ENCODE data around the gene NAA40.
A peak's percentile ranks its signal among the peaks of the same experiment; 100 is the strongest.

The NAA40 gene

GRCh38 chr11:63993100-63993499, 54.3 kb downstream of the NAA40 start:
- no peak for DNase-seq

GRCh38 chr11:63993993-63994392, 55.2 kb downstream of the NAA40 start:
- no peak for DNase-seq

DNA sequence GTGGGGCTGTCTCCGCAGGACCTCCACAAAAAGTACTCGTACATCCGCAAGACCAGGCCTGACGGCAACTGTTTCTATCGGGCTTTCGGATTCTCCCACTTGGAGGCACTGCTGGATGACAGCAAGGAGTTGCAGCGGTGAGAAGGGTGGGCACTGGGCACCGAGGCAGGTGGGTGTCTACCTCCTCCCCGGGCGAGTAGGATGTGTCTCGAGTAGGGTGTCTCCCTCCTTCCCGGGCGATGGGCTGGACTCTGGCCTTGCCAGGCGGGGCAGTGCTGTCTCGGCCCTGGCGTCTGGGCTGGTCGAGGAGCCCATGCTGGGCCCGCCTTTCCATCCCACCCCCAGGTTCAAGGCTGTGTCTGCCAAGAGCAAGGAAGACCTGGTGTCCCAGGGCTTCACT, 57.7 kb downstream of the NAA40 start:
- no peak for DNase-seq

DNA sequence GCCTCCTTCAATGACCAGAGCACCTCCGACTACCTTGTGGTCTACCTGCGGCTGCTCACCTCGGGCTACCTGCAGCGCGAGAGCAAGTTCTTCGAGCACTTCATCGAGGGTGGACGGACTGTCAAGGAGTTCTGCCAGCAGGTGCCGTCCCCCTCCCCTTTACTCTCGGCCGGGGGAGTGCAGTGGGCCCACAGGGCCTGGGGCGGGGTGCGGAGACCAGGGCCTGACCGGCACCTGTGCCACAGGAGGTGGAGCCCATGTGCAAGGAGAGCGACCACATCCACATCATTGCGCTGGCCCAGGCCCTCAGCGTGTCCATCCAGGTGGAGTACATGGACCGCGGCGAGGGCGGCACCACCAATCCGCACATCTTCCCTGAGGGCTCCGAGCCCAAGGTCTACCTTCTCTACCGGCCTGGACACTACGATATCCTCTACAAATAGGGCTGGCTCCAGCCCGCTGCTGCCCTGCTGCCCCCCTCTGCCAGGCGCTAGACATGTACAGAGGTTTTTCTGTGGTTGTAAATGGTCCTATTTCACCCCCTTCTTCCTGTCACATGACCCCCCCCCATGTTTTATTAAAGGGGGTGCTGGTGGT, 58.4 kb downstream of the NAA40 start:
- no peak for DNase-seq

DNA sequence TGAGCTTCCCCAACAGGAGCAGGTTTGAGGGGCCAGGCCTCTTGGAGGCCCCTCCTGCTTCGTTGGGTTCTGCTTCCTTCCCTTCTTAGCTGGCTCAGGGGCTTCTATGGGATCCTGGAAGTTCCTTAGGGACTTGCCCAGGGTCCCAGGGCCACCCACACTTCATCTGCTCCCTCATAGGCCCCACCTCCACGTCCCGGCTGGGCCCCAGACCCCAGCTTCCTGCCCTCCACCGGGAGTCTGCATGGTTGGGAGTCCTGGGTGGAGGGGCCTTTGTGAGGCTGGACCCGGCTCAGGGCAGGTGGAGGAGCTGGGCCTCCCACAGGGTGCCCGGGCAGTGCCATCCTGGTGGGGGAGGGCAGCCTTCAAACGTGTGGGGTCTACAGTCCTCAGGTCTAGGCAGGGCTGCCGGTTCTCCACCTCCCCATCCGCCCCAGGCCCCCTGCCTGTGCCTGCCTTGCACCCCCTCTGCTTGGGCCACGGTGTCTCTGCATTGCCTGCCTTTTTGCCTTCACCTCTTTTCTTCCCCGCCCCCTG, 59.1 kb downstream of the NAA40 start:
- DNase-seq = no peak

DNA sequence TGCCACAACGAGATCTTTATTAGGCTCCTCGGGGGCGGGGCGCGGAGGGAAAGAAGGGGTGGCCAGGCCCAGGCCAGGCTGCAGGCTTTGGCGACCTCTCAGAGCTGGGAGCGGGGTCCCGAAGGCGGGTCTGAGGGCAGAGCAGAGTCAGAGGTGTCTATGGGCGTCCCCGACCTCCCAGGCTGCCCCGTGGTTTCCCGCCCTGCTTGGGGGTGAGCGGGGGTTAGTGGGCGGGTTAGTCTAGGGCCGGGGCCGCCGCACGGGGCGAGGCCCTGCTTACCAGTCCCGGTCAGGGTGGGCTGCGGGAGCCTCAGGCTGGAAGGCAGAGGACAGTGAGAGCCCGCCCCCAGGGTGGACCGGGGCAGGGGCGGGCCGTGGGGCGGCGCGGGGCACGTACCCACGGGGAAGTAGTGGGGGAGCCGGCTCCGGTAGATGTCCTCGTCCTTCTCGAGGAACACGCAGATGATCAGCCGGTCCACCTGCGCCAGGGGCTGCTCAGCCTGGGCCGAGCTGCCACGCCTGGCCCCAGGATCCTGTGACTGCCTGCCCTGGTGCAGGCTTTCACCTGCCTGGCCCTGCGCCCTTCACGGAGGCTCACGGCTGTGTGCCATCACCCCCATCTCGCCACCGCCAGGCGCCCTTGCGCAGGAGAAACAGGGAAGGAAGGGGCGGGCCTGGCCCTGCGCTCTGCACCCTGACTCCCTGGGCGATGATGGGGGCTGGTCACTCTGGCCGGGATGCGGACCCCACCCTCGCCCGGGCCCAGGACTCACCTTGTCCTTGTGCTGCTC, 60.0 kb downstream of the NAA40 start:
- DNase-seq = no peak

DNA sequence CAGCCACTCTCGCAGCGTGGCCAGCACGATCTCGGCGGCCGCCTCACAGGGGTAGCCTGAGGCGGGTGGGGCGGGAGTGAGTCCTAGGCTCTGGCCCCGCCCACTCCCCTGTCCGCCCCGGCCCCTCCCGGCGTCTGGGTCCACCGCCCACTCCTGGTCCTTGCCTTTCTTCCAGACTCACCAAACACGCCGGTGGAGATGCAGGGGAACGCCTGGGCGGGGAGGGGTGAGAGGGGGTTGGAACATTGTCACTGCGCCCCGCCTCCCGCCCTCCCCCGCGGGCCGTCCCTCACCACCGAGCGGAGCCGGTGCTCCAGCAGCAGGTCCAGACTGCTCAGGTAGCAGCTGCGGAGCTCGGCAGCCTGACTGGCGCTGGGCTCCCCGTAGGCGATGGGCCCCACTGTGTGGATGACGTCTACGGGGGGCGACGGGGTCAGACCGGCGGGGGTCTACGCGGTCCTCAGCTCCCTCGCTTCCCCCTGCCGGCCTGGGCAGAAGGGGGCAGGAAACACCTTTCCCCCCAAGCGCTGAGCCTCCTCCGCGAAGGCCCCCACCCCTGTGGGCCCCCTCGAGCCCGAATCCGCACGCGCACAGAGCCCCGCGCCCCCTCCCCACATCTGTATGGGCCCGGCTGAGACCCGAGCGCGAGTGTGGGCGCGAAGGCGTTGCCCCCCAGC, 60.7 kb downstream of the NAA40 start:
- peak; percentile 62 to 64 for DNase-seq

- DNase-seq = peak; percentile 57 to 58
Measured at GRCh38 chr11:64000026-64000739, 61.4 kb downstream of the NAA40 start.

- no peak for DNase-seq
Measured at GRCh38 chr11:64000740-64001483, 62.1 kb downstream of the NAA40 start.

- DNase-seq = no peak
Measured at GRCh38 chr11:64001484-64002420, 63.0 kb downstream of the NAA40 start.

DNA sequence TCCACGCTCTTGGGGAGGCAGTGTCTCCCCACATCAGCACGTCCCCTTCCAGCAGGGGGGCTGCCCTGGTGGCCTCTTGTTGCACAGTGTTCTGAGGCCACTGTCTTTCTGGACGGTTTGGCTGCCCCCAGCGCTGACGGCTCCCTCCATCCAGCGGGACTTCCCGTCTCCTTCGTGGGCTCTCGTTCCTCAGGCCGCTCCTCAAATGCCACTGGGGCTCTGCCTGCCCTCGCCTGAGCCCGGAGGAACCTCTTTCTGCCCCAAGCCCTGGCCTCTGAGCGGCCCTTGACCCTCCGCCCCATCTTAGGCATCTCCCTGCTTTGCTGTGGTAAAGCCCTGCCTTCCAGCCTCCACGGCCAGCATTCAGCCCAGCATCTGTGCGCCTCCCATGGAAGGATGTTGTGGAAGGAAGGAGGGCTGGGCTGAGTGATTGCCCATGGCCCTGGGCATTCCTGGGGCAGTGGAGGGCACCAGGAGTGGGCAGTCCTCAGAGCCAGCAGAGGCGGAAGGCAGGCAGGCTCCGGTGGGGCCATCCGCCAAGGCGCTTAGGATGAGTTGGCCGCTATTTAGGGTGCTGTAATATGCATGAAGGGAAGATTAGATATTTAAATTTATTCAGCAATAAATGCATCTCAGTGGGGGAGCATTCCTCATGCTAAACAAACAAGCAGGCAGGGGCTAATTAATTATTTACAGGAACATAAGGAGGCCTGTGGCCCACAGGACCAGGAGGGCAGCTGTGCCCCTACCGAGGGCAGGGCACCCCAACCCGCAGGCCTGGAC, 65.2 kb downstream of the NAA40 start:
- DNase-seq = no peak

- DNase-seq = no peak
Measured at GRCh38 chr11:64004590-64004984, 65.8 kb downstream of the NAA40 start.

- no peak for DNase-seq
Measured at GRCh38 chr11:64005691-64006090, 66.9 kb downstream of the NAA40 start.

DNA sequence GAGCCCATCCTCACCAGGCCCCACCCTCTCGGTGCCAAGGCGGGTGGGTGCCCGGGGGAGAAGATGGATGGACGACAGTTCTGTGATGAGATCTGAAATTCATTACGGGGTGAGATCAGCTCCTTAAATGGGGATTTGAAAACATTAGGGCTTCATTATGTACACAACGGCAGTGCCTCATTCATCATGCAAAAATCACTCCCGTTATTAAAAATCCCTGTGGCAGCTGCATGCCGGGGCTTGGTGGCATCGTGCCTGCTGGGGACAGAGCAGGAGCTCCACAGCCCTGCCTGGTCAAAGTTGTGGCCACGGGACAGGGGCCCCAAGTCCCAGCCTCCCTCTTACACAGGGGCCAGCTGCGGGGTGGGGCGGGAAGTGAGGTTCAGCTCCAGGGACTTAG, 67.6 kb downstream of the NAA40 start:
- DNase-seq = no peak

All from activated CD4-positive, alpha-beta T cell treated with anti-CD3 and anti-CD28 coated beads, Interleukin-2, amount 50 U/mL, for 4 hours (primary cell).